Testis (tissue), 5 donors: ENCODE data around the gene KRT36. TPM values are rescaled to one million over a fixed set of nuclear protein-coding genes. Genes with fewer than 3 reads are reported as not detected.

Experiments
- DNase-seq: peaks from one replicate; pipeline ENCODE4 v3.0.0-alpha.2; 2019
- H3K27ac ChIP-seq, 2 donors: fragments of 200-600 bp; sonication (generic); one replicate each; pipeline ENCODE4 v1.5.1; 2019
- H3K27me3 ChIP-seq: fragments of 200-600 bp; sonication (generic); one replicate; pipeline ENCODE4 v1.5.1; 2019
- H3K36me3 ChIP-seq: fragments of 200-600 bp; sonication (generic); one replicate; pipeline ENCODE4 v1.5.1; 2017; ENCODE audit warnings: low read depth; ENCODE audit errors: missing control alignments
- H3K4me1 ChIP-seq: fragments of 200-600 bp; sonication (generic); one replicate; pipeline ENCODE4 v1.5.1; 2019
- H3K4me3 ChIP-seq, 2 donors: fragments of 200-600 bp; sonication (generic); one replicate each; pipeline ENCODE4 v1.5.1; 2017 to 2019
- H3K9me3 ChIP-seq: fragments of 200-600 bp; sonication (generic); one replicate; pipeline ENCODE4 v1.5.1; 2017
- CTCF ChIP-seq, 3 experiments: fragments of 450-650 bp in 2 of 3; fragments of 200-600 bp in 1 of 3; sonication (generic) in 1 of 3; IDR thresholded peaks; one replicate each; pipeline ENCODE4 v1.5.1; 2016 to 2019; ENCODE audit warnings: antibody characterized with exemption in 3 of 3, mild to moderate bottlenecking in 2 of 3, moderate library complexity in 1 of 3
- POLR2A ChIP-seq: fragments of 450-650 bp; IDR thresholded peaks from one replicate; pipeline ENCODE4 v1.6.1; 2017; ENCODE audit warnings: antibody characterized with exemption, mild to moderate bottlenecking, moderate library complexity
- WGBS, 2 donors: methylation state at CpG; one replicate each; pipeline ENCODE4 v1.1.5; 2018; 5-methylcytosine and 5-hydroxymethylcytosine counted together
- intact Hi-C: fragments of 100-400 bp; cut with DNase I; formaldehyde crosslinking; loops from one replicate; pipeline ENCODE4 v1.15.1; 2023; ENCODE audit warnings: low total_unique reads
- long read RNA-seq, 2 donors: transcript quantifications; one replicate each; lab custom pipeline, GENCODE V29; 2026
- polyA plus RNA-seq: library from polyadenylated mRNA; stranded (reverse); fragments of 350-450 nt; fragmentation: Illumina TruSeq; extraction: RNeasy Lipid Tissue Mini Kit (QIAGEN cat#74804); gene quantifications from one replicate; pipeline ENCODE4 v1.2.3, GENCODE V29; 2014; ENCODE audit warnings: low read depth, low replicate concordance; ENCODE audit not compliant: insufficient read depth
- total RNA-seq, 2 donors: library from RNA; depleted of rRNA; stranded (reverse); fragments of >200 nt; gene quantifications; one replicate each; pipeline ENCODE4 v1.2.3, GENCODE V29; 2016

KRT36 gene
- total RNA-seq (under 1 TPM; 0.24 to 0.43 TPM), polyA plus RNA-seq (0.24 TPM)
- long read RNA-seq, donor 1 = 0 reads
- long read RNA-seq, donor 2 = 0 reads

GRCh38 chr17:41489531-41489930 lies at the start of gene KRT36:
TSS of gene KRT36 (minus strand) at chr17:41489910. CDS start at chr17:41489864, 46 bp downstream.
- peaks cover 19% of the 10 kb centered on the region for H3K4me1 ChIP-seq
- intact Hi-C loops = no loop called here
- 90 to 93% methylated on average over 11 to 12 of the region's 12 CpGs for WGBS, 2 donors
- H3K27me3 ChIP-seq = no peaks in the 10 kb centered on the region
- DNase-seq = no peak
- no peak within 1 kb of the TSS for H3K27ac ChIP-seq
- no peaks in the 10 kb centered on the region for H3K9me3 ChIP-seq
- no peak within 1 kb of the TSS for H3K4me3 ChIP-seq
- no peak for TF ChIP-seq CTCF (IDR thresholded peaks at IDR 0.05)
- TF ChIP-seq POLR2A = no peak
- no peaks in the 10 kb centered on the region for H3K36me3 ChIP-seq

GRCh38 chr17:41539071-41539492 lies 49.4 kb upstream of the KRT36 start:
- WGBS, 2 donors = 71 to 74% methylated on average over 5 of the region's 5 CpGs
- no peak for TF ChIP-seq CTCF (IDR thresholded peaks at IDR 0.05)
- no peak for TF ChIP-seq POLR2A
- H3K27me3 ChIP-seq = no peaks in the 10 kb centered on the region
- DNase-seq = no peak
- H3K4me1 ChIP-seq = no peaks in the 10 kb centered on the region
- intact Hi-C loops = no loop called here
- no peaks in the 10 kb centered on the region for H3K9me3 ChIP-seq
- H3K36me3 ChIP-seq = no peaks in the 10 kb centered on the region
- no peak overlapping the region for H3K4me3 ChIP-seq
- no peak overlapping the region for H3K27ac ChIP-seq

- no peaks in the 10 kb centered on the region for H3K36me3 ChIP-seq
- no peaks in the 10 kb centered on the region for H3K27me3 ChIP-seq
- H3K27ac ChIP-seq = no peak overlapping the region
- TF ChIP-seq CTCF (IDR thresholded peaks at IDR 0.05) (no peak), POLR2A (no peak)
- H3K4me3 ChIP-seq = no peak overlapping the region
- intact Hi-C loops = no loop called here
- 73 to 83% methylated on average over 5 of the region's 5 CpGs for WGBS, 2 donors
- no peaks in the 10 kb centered on the region for H3K4me1 ChIP-seq
- H3K9me3 ChIP-seq = no peaks in the 10 kb centered on the region
- DNase-seq = no peak
Measured at GRCh38 chr17:41538565-41538991, 48.9 kb upstream of the KRT36 start.

GRCh38 chr17:41537990-41538389 lies 48.3 kb upstream of the KRT36 start:
- Histone ChIP-seq H3K9me3 (no peaks in the 10 kb centered on the region), H3K4me3 (no peak overlapping the region), H3K4me1 (no peaks in the 10 kb centered on the region), H3K36me3 (no peaks in the 10 kb centered on the region), H3K27me3 (no peaks in the 10 kb centered on the region), H3K27ac (no peak overlapping the region)
- TF ChIP-seq POLR2A = no peak
- TF ChIP-seq CTCF (IDR thresholded peaks at IDR 0.05) = no peak
- no peak for DNase-seq
- WGBS, 2 donors = 90 to 93% methylated on average over 9 of the region's 9 CpGs
- intact Hi-C loops = no loop called here

GRCh38 chr17:41537614-41537954 lies 47.9 kb upstream of the KRT36 start:
- H3K9me3 ChIP-seq = no peaks in the 10 kb centered on the region
- no peak overlapping the region for H3K27ac ChIP-seq
- TF ChIP-seq CTCF (IDR thresholded peaks at IDR 0.05) = no peak
- no peak for TF ChIP-seq POLR2A
- WGBS, 2 donors = 84 to 96% methylated on average over 7 of the region's 7 CpGs
- intact Hi-C loops = no loop called here
- no peak for DNase-seq
- no peaks in the 10 kb centered on the region for H3K36me3 ChIP-seq
- no peak overlapping the region for H3K4me3 ChIP-seq
- H3K27me3 ChIP-seq = no peaks in the 10 kb centered on the region
- H3K4me1 ChIP-seq = no peaks in the 10 kb centered on the region
